Measurements from ENCODE around the gene MYH14. TPM values are rescaled to one million over a fixed set of nuclear protein-coding genes. Genes with fewer than 3 reads are reported as not detected.

The MYH14 gene
- total RNA-seq, 4 donors from 2014 or later = 103 to 174 (median 141) TPM

DNA sequence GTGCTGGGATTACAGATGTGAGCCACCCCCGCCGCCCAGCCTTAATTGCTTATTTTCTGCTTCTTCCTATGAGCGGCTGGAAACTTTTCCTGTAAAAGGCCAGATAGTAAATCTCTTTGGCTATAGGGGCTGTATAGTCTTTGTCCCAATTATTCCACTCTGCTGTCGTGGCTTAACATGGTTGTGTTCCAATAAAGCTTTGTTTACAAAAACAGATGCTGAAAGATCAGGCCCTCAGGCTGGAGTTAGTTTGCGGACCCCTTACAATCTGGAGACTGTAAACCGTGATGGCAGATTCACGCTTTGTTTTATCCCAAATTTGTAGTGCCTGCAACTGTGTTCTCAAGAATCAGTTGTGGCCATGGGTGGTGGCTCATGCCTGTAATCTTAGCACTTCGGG lies 115.0 kb downstream of the MYH14 start:
- Histone ChIP-seq H3K27me3 (peaks cover 26 to 32% (median 31%) of the 10 kb centered on the region in 3 donors), H3K9me3 (no peaks in the 10 kb centered on the region), H3K4me3 (no peak overlapping the region), H3K27ac (no peak overlapping the region), H3K36me3 (no peaks in the 10 kb centered on the region), H3K4me1 (no peaks in the 10 kb centered on the region)
- DNase-seq = no peak
- TF ChIP-seq POLR2A (IDR thresholded peaks at IDR 0.05) = no peak
- no peak for TF ChIP-seq CTCF (IDR thresholded peaks at IDR 0.05 in 4 of 5, conservative IDR thresholded peaks at IDR 0.05 in 1 of 5)
- no peak for ATAC-seq
- intact Hi-C loops (cut with DNase I; ENCODE audit: low total_unique reads) (no loop called here), in situ Hi-C loops (cut with MboI; ENCODE audit: low sequenced_read_pairs in 4 of 4) (no loop called here)

DNA sequence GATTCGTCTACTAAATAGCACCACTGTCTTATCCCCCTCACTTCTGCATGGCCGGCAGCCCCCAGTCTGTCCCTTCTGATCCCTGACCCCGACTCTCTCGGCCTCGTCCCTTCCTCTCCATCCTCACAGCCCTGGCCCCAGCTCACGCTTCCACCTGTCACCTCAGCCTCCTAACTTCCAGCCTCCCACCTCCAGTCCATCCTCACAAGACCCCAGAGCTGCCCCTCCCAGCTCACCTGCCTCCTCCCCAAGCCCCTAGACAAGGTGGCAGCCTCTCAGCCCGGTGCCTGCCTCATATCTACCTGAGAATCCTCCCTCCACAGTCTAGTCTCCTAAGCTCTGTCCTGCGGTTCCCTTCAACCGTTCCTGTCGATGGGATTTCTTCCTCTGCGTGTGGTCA lies 115.7 kb downstream of the MYH14 start:
- Histone ChIP-seq H3K4me1 (no peaks in the 10 kb centered on the region), H3K9me3 (no peaks in the 10 kb centered on the region), H3K27ac (no peak overlapping the region), H3K36me3 (no peaks in the 10 kb centered on the region), H3K4me3 (no peak overlapping the region), H3K27me3 (peaks cover 22 to 25% (median 24%) of the 10 kb centered on the region in 3 donors)
- ATAC-seq (no peak), DNase-seq (no peak)
- TF ChIP-seq CTCF (IDR thresholded peaks at IDR 0.05 in 4 of 5, conservative IDR thresholded peaks at IDR 0.05 in 1 of 5) (no peak), POLR2A (IDR thresholded peaks at IDR 0.05) (no peak)
- in situ Hi-C loops (cut with MboI; ENCODE audit: low sequenced_read_pairs in 4 of 4) = no loop called here
- intact Hi-C loops (cut with DNase I; ENCODE audit: low total_unique reads) = no loop called here

- in situ Hi-C loops (cut with MboI; ENCODE audit: low sequenced_read_pairs in 4 of 4) = no loop called here
Measured at GRCh38 chr19:50320051-50320450, 116.6 kb downstream of the MYH14 start.

GRCh38 chr19:50320596-50320995 lies 117.2 kb downstream of the MYH14 start:
- ATAC-seq = no peak
- H3K27ac ChIP-seq = no peak overlapping the region
- H3K4me3 ChIP-seq = no peak overlapping the region
- H3K36me3 ChIP-seq = no peaks in the 10 kb centered on the region
- TF ChIP-seq POLR2A (IDR thresholded peaks at IDR 0.05) = no peak
- no peak for TF ChIP-seq CTCF (IDR thresholded peaks at IDR 0.05 in 4 of 5, conservative IDR thresholded peaks at IDR 0.05 in 1 of 5)
- in situ Hi-C loops (cut with MboI; ENCODE audit: low sequenced_read_pairs in 4 of 4) (no loop called here), intact Hi-C loops (cut with DNase I; ENCODE audit: low total_unique reads) (no loop called here)
- no peaks in the 10 kb centered on the region for H3K4me1 ChIP-seq
- H3K9me3 ChIP-seq = no peaks in the 10 kb centered on the region
- no peak for DNase-seq
- peaks cover 10 to 12% (median 11%) of the 10 kb centered on the region in 3 donors for H3K27me3 ChIP-seq

More at GRCh38 chr19:50320051-50320450, 116.6 kb downstream of the MYH14 start:
- TF ChIP-seq CTCF (IDR thresholded peaks at IDR 0.05 in 4 of 5, conservative IDR thresholded peaks at IDR 0.05 in 1 of 5) (no peak), POLR2A (IDR thresholded peaks at IDR 0.05) (no peak)
- no peaks in the 10 kb centered on the region for H3K36me3 ChIP-seq
- H3K27me3 ChIP-seq = peaks cover 13 to 16% (median 15%) of the 10 kb centered on the region in 3 donors
- DNase-seq (no peak), ATAC-seq (no peak)
- intact Hi-C loops (cut with DNase I; ENCODE audit: low total_unique reads) = no loop called here
- no peaks in the 10 kb centered on the region for H3K4me1 ChIP-seq
- no peak overlapping the region for H3K4me3 ChIP-seq
- no peak overlapping the region for H3K27ac ChIP-seq
- H3K9me3 ChIP-seq = no peaks in the 10 kb centered on the region

DNA sequence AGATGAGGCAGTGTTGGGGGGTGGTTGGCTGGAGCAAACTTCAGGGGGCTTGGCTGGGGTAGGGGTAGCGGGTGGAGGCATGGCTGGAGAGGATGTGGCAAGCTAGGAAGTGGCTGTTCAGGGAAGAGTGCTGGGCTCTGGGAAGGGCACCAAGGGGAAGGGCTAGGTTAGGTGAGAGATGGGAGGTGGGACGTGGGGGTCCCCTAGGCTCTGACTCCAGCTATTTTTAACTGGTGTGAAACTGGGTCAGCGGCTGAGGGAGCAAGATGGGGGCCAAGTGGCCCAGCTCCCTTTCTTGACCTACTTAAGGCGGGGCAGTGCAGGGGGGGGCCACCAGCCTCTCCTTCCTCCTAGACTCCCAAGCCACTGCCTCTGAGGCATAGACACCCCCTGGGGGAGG lies 118.4 kb downstream of the MYH14 start:
- no peaks in the 10 kb centered on the region for H3K36me3 ChIP-seq
- in situ Hi-C loops (cut with MboI; ENCODE audit: low sequenced_read_pairs in 4 of 4) = no loop called here
- intact Hi-C loops (cut with DNase I; ENCODE audit: low total_unique reads) = no loop called here
- H3K27ac ChIP-seq = no peak overlapping the region
- H3K27me3 ChIP-seq = peaks cover 7 to 12% (median 7%) of the 10 kb centered on the region in 3 donors
- H3K4me3 ChIP-seq = no peak overlapping the region
- ATAC-seq = no peak
- H3K4me1 ChIP-seq = peaks cover 9 to 11% of the 10 kb centered on the region in 2 donors
- no peak for DNase-seq
- no peaks in the 10 kb centered on the region for H3K9me3 ChIP-seq
- TF ChIP-seq POLR2A (IDR thresholded peaks at IDR 0.05) = no peak
- TF ChIP-seq CTCF (IDR thresholded peaks at IDR 0.05 in 4 of 5, conservative IDR thresholded peaks at IDR 0.05 in 1 of 5) = no peak
